MG63 (cell line): ENCODE measurements around the gene CARD6. TPM values are rescaled to one million over a fixed set of nuclear protein-coding genes. Genes with fewer than 3 reads are reported as not detected.
"Not testable (repeated sequence)": the region's sequence is repeated elsewhere in the genome, so short reads cannot be mapped to it uniquely, and the experiment has no call there.

Experiments
- DNase-seq: peaks from one replicate; pipeline ENCODE4 v3.0.0-alpha.2; 2020
- H3K27me3 ChIP-seq: fragments of 250-450 bp; sonication (Bioruptor Pico); 2 replicates; pipeline ENCODE4 v1.5.1; 2020; ENCODE audit warnings: mild to moderate bottlenecking, moderate library complexity
- H3K36me3 ChIP-seq: fragments of 250-450 bp; sonication (Bioruptor Pico); 2 replicates; pipeline ENCODE4 v1.5.1; 2020; ENCODE audit warnings: mild to moderate bottlenecking, moderate library complexity
- H3K4me3 ChIP-seq: fragments of 250-450 bp; sonication (Bioruptor Pico); 2 replicates; pipeline ENCODE4 v1.5.1; 2020; ENCODE audit warnings: mild to moderate bottlenecking, moderate library complexity
- H3K9me3 ChIP-seq: fragments of 250-450 bp; sonication (Bioruptor Pico); 2 replicates; pipeline ENCODE4 v1.5.1; 2020; ENCODE audit warnings: mild to moderate bottlenecking, moderate library complexity
- total RNA-seq: library from RNA; depleted of rRNA; stranded (reverse); fragments of >200 nt; shearing (Covaris generic); gene quantifications from 2 replicates; pipeline ENCODE4 v1.2.3, GENCODE V29; 2014; ENCODE audit warnings: low replicate concordance; rRNA removed

The CARD6 gene, protein sequence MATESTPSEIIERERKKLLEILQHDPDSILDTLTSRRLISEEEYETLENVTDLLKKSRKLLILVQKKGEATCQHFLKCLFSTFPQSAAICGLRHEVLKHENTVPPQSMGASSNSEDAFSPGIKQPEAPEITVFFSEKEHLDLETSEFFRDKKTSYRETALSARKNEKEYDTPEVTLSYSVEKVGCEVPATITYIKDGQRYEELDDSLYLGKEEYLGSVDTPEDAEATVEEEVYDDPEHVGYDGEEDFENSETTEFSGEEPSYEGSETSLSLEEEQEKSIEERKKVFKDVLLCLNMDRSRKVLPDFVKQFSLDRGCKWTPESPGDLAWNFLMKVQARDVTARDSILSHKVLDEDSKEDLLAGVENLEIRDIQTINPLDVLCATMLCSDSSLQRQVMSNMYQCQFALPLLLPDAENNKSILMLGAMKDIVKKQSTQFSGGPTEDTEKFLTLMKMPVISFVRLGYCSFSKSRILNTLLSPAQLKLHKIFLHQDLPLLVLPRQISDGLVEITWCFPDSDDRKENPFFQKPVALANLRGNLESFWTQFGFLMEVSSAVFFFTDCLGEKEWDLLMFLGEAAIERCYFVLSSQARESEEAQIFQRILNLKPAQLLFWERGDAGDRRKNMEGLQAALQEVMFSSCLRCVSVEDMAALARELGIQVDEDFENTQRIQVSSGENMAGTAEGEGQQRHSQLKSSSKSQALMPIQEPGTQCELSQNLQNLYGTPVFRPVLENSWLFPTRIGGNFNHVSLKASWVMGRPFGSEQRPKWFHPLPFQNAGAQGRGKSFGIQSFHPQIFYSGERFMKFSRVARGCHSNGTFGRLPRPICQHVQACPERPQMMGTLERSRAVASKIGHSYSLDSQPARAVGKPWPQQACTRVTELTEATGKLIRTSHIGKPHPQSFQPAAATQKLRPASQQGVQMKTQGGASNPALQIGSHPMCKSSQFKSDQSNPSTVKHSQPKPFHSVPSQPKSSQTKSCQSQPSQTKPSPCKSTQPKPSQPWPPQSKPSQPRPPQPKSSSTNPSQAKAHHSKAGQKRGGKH
- 2.0 and 2.4 TPM in 2 replicates for total RNA-seq

- H3K36me3 ChIP-seq, result no peaks in the 10 kb centered on the region
- H3K4me3 ChIP-seq, result peak within 1 kb of the TSS; percentile 31
- no peaks in the 10 kb centered on the region for H3K27me3 ChIP-seq
- DNase-seq, result no peak
- H3K9me3 ChIP-seq, result no peaks in the 10 kb centered on the region
These were observed at the start of gene CARD6 for GRCh38 chr5:40841068-40841805. Gene CARD6 (plus strand): TSS chr5:40841367. CDS start chr5:40841383, 16 bp downstream.

DNA sequence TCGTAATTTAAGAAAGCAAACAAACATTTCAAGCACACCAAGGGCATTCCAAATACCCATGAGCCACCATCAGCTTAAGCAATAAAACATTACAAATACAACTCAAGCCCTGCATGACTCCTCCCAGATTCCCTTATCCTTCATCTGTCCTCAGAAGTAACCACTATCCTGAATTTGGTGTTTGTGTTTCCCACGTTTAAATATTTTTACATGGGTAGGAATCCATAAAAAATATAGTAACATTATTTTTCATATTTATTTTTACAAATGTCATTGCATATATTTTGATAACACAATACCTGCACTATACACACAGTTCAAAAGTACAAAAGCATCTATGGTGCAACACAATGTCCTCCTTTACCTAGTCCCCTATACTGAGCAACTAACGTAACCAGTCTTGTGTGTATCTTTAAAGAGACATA, 49.4 kb upstream of the CARD6 start:
- Histone ChIP-seq H3K36me3 (peaks cover 29% of the 10 kb centered on the region), H3K9me3 (peaks cover 9% of the 10 kb centered on the region), H3K27me3 (no peaks in the 10 kb centered on the region), H3K4me3 (no peak overlapping the region)
- no peak for DNase-seq

GRCh38 chr5:40792691-40793090, 48.5 kb upstream of the CARD6 start:
- not testable (repeated sequence) for H3K4me3 ChIP-seq, H3K27me3 ChIP-seq, H3K9me3 ChIP-seq, DNase-seq
- H3K36me3 ChIP-seq, result peaks cover 29% of the 10 kb centered on the region

DNA sequence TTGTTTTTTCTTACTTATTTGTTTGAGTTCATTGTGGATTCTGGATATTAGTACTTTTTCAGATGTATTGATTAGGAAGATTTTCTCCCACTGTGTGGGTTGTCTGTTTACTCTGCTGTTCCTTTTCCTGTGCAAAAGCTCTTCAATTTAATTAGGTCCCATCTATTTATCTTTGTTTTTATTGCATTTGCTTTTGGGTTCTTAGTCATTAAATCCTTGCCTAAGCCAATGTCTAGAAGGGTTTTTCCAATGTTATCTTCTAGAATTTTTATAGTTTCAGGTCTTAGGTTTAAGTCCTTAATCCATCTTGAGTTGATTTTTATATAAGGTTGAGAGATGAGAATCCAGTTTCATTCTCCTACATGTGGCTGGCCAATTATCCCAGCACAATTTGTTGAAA, 46.8 kb upstream of the CARD6 start:
- H3K36me3 ChIP-seq, result peaks cover 13% of the 10 kb centered on the region

GRCh38 chr5:40794877-40795276, 46.3 kb upstream of the CARD6 start:
- not testable (repeated sequence) for H3K27me3 ChIP-seq, H3K9me3 ChIP-seq, DNase-seq, H3K4me3 ChIP-seq
- H3K36me3 ChIP-seq, result peaks cover 13% of the 10 kb centered on the region

More for the DNA sequence above, 46.8 kb upstream of the CARD6 start:
- DNase-seq, H3K4me3 ChIP-seq, H3K9me3 ChIP-seq, H3K27me3 ChIP-seq: not testable (repeated sequence)

DNA sequence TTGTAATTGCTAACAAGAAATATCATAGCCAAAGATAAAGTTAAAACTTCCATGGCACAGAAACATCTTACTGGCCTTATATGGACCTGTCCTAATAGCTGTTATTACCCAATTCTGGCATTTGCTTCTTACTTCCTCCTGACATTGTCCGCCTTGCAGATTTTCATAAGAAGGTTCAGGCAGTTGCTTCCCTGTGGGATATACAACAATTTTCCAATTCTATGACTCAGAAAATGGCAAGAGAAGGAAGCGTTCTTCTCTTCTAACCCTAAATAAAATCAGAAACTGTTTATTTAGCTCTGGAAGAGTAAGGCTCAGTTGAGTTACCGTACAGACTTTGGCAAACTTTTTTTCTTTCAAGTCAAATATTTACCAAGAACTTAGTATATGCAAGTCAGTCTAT, 44.7 kb upstream of the CARD6 start:
- peaks cover 13% of the 10 kb centered on the region for H3K36me3 ChIP-seq

DNA sequence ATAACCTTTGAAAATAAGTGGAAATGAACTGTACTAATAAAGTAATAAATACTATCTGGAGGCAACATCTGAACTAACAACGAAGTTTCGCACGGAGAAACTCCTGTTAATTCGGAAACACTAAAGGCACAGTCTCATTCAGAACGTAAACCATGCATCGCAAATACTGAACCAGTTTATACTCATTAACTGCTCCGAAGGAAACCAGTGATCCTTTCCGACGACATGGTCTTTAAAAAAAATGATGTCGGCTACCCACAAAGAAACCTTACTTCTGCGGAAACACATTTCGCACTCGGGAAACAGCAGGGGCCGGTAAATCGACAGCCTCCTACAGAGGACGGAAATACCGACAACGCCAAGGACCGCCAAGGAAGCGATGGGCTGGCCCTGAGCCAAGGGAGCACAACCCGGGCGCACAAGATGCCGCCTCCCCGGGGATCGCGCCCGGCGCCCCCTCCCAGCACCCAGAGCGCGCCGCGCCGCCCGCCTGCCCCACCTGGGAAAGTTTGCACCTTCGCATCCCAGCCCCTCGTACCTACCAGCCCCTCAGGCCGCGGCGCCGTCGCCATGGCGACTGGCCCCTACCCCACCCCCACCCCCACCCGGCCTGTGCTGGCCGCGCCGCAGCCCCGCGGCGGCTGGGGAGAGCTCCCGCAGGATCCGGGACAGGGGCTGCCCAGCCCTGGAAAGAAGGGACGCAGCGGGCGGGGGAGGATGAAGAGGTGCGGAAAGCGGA, 43.7 kb upstream of the CARD6 start:
- no peaks in the 10 kb centered on the region for H3K9me3 ChIP-seq
- peak overlapping the region; percentile 97 for H3K4me3 ChIP-seq
- peak; percentile 86 for DNase-seq
- no peaks in the 10 kb centered on the region for H3K27me3 ChIP-seq
- H3K36me3 ChIP-seq, result peaks cover 13% of the 10 kb centered on the region

More for the DNA sequence above, 44.7 kb upstream of the CARD6 start:
- Histone ChIP-seq H3K9me3 (no peaks in the 10 kb centered on the region), H3K4me3 (peak overlapping the region; percentile 97), H3K27me3 (no peaks in the 10 kb centered on the region)
- peak; percentile 10 for DNase-seq

GRCh38 chr5:40798012-40798800, 43.0 kb upstream of the CARD6 start, which contains the start of gene PRKAA1:
Gene PRKAA1 (minus strand): TSS chr5:40798374. CDS start chr5:40798189, 185 bp downstream.
- peak within 1 kb of the TSS; percentile 97 for H3K4me3 ChIP-seq
- peak; percentile 92 for DNase-seq
- H3K9me3 ChIP-seq, result no peaks in the 10 kb centered on the region
- no peaks in the 10 kb centered on the region for H3K27me3 ChIP-seq
- peaks cover 13% of the 10 kb centered on the region for H3K36me3 ChIP-seq

DNA sequence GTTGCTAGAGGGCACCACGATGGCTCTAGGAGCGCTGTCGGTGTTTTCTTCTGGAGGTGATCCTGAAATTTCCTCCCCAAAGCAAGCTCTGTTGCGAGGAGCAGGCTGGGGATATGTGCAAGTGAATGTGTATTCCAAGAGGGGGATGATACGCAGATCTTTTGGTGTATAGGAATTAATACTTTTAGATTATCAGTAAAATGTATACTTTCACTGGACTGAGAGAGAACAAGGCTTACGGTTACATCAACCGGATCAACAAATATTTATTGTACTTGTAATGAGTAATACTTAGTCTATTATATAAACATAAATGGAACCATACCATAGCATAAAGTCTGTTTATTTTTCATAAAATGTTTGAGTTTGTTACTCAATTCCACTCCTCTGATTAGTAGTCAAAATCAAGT, 42.4 kb upstream of the CARD6 start:
- no peaks in the 10 kb centered on the region for H3K9me3 ChIP-seq
- H3K36me3 ChIP-seq, result peaks cover 13% of the 10 kb centered on the region
- H3K4me3 ChIP-seq, result peak overlapping the region; percentile 97
- DNase-seq, result no peak
- no peaks in the 10 kb centered on the region for H3K27me3 ChIP-seq

DNA sequence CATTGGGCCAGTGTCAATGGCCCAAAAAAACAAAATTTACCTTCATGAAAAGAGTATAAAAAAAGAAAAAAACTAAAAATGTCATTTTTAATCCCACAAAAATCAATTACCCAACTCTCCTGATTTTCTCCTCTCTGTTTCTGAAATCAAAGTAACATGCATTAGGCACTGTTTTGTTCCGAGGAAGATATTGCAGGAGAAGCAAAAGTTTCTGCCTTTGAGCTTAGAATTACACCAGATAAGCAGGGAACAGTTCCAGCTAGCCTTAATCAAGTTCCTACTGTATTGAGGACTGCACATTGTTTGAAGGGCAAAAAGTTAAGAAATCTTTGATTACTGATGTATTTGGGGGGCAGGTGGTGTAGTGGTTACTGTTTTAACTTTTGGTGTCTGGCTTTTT, 41.9 kb upstream of the CARD6 start:
- Histone ChIP-seq H3K36me3 (peaks cover 10% of the 10 kb centered on the region), H3K27me3 (no peaks in the 10 kb centered on the region), H3K4me3 (peak overlapping the region; percentile 97), H3K9me3 (no peaks in the 10 kb centered on the region)
- no peak for DNase-seq

GRCh38 chr5:40801771-40802562, 39.2 kb upstream of the CARD6 start:
- DNase-seq, result no peak

DNA sequence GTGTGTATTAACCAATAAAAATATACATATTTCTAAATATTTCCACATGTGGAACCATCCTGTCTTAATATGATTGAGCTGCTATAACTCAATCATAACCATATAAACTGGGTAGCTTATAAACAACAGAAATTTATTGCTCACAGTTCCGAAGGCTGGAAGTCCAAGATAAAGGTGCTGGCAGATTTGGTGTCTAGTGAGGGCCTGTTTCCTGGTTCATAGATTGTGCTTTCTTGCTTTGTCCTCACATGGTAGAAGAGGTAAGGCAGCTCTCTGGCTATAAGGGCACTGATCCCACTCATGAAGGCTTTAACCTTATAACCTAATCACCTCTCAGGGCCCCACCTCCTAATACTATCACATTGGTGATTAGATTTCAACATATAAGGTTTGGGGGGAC, 29.0 kb upstream of the CARD6 start:
- no peaks in the 10 kb centered on the region for H3K27me3 ChIP-seq
- no peak overlapping the region for H3K4me3 ChIP-seq
- no peak for DNase-seq
- H3K9me3 ChIP-seq, result no peaks in the 10 kb centered on the region
- H3K36me3 ChIP-seq, result no peaks in the 10 kb centered on the region

More at GRCh38 chr5:40801771-40802562, 39.2 kb upstream of the CARD6 start:
- Histone ChIP-seq H3K4me3 (no peak overlapping the region), H3K9me3 (no peaks in the 10 kb centered on the region), H3K27me3 (no peaks in the 10 kb centered on the region), H3K36me3 (no peaks in the 10 kb centered on the region)

GRCh38 chr5:40813698-40814281, 27.4 kb upstream of the CARD6 start:
- no peaks in the 10 kb centered on the region for H3K27me3 ChIP-seq
- H3K9me3 ChIP-seq, result no peaks in the 10 kb centered on the region
- H3K36me3 ChIP-seq, result no peaks in the 10 kb centered on the region
- H3K4me3 ChIP-seq, result no peak overlapping the region
- no peak for DNase-seq

DNA sequence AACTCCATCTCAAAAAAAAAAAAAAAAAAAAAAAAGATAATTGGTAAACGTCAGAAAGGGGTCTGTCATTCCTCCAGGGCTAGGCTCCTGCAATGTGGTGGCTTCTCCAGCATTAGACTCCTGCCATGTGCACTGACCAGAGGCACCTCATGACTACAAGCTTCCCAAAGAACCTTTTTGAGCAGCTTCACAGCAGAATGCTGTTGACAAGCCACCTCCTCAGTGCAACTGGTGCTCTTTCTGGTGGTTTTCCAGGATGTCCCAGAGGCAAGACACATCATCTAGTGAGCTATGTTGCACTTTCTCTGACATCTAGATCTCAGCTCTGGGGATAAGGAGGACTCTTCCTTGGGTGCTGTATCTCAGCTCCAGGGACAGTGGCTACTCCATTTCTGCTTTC, 17.7 kb upstream of the CARD6 start:
- DNase-seq, result no peak
- Histone ChIP-seq H3K9me3 (no peaks in the 10 kb centered on the region), H3K4me3 (no peak overlapping the region), H3K27me3 (no peaks in the 10 kb centered on the region), H3K36me3 (peaks cover 38% of the 10 kb centered on the region)
